ENCODE measurements around the gene RAPGEF4. TPM values are rescaled to one million over a fixed set of nuclear protein-coding genes. Genes with fewer than 3 reads are reported as not detected.

Gene RAPGEF4
- total and polyA plus RNA-seq, 9 of the 15 experiments (the other 6 are each of a cell fraction or from before 2014, with no cell fraction given) = 0.04 to 0.33 (median 0.13) TPM; not detected in 6

- no TSS peak for BruUV-seq (replicated peaks)
- no peaks in the 10 kb centered on the region for H4K20me1 ChIP-seq (replicated peaks; ENCODE audit: control insufficient read depth, insufficient read depth, low read length)
- H3K9ac ChIP-seq (ENCODE audit: insufficient read depth in 1 of 2, low read depth in 2 of 2, low read length in 2 of 2) = no peak overlapping the region
- no peaks in the 10 kb centered on the region for H3K9me1 ChIP-seq (ENCODE audit: control insufficient read depth, insufficient read depth, low read length)
- 0 out of 5 replicates have a peak, but pooled peaks cover 0 to 5% of the 10 kb centered on the region in 2 experiments for H3K27me3 ChIP-seq (ENCODE audit: control insufficient read depth in 2 of 2, insufficient read depth in 2 of 2, low read length in 2 of 2)
- no peak for FAIRE-seq
- H3K9me3 ChIP-seq (replicated peaks; ENCODE audit: control insufficient read depth, insufficient read depth, low read depth, low read length) = no peaks in the 10 kb centered on the region
- ChIA-PET POLR2A (interaction anchor here (0.9 kb wide), 1 partner anchor 18 kb away, joined by 3 read pairs; no protein-coding TSS in a partner anchor), CTCF (ENCODE audit: low intra/inter-chr PET ratio) (no interaction called here)
- no peak overlapping the region for H3K4me2 ChIP-seq (ENCODE audit: insufficient read depth, low read length)
- no peak for DNase-seq (ENCODE audit: extremely low read depth in 1 of 4, low spot score in 3 of 4)
- no peak for ATAC-seq
- H3K36me3 ChIP-seq (ENCODE audit: control insufficient read depth, insufficient read depth, low read length) = no peaks in the 10 kb centered on the region
- TF ChIP-seq RCOR1 (IDR thresholded peaks at IDR 0.05; ENCODE audit: borderline replicate concordance in 1 of 2, low read depth in 2 of 2, low read length in 2 of 2) (no peak), RAD51 (IDR thresholded peaks at IDR 0.05; ENCODE audit: borderline replicate concordance, low read depth) (no peak), FOSL1 (tag; conservative IDR thresholded peaks at IDR 0.05) (peak; percentile 63), BHLHE40 (IDR thresholded peaks at IDR 0.05; ENCODE audit: low read length) (peak; percentile 54)
- in situ Hi-C loops (cut with MboI) = no loop called here
- H3K4me3 ChIP-seq = no peak overlapping the region
- 0% methylated on average over 3 of the region's 3 CpGs for WGBS (ENCODE audit: insufficient coverage, low coverage, missing lambda C conversion rate)
- no peak overlapping the region for H3K27ac ChIP-seq (ENCODE audit: extremely low read depth, low read depth, low read length)
- H3K4me1 ChIP-seq (replicated peaks in 1 of 2; ENCODE audit: control insufficient read depth in 2 of 2, insufficient read depth in 2 of 2, low read length in 2 of 2) = no peaks in the 10 kb centered on the region
- intact Hi-C loops (cut with micrococcal nuclease) = no loop called here
- H2AFZ ChIP-seq (ENCODE audit: low read depth, low read length) = no peak overlapping the region
- no peaks in the 10 kb centered on the region for H3K79me2 ChIP-seq (ENCODE audit: control insufficient read depth, insufficient read depth, low read length)
These were observed 42.6 kb upstream of the RAPGEF4 start for GRCh38 chr2:172693037-172693436.

- in situ Hi-C loops (cut with MboI) (no loop called here), intact Hi-C loops (cut with micrococcal nuclease) (no loop called here)
- ChIA-PET POLR2A (no interaction called here), CTCF (ENCODE audit: low intra/inter-chr PET ratio) (no interaction called here)
- no TSS peak for BruUV-seq (replicated peaks)
- WGBS (ENCODE audit: insufficient coverage, low coverage, missing lambda C conversion rate) = under 1% methylated on average over 8 of the region's 8 CpGs
- Histone ChIP-seq H3K27me3 (ENCODE audit: control insufficient read depth in 2 of 2, insufficient read depth in 2 of 2, low read length in 2 of 2) (0 out of 5 replicates have a peak, but pooled peaks cover 0 to 5% of the 10 kb centered on the region in 2 experiments), H3K4me2 (ENCODE audit: insufficient read depth, low read length) (no peak overlapping the region), H3K4me3 (no peak overlapping the region), H3K9me1 (ENCODE audit: control insufficient read depth, insufficient read depth, low read length) (no peaks in the 10 kb centered on the region), H3K9ac (ENCODE audit: insufficient read depth in 1 of 2, low read depth in 2 of 2, low read length in 2 of 2) (no peak overlapping the region), H3K36me3 (ENCODE audit: control insufficient read depth, insufficient read depth, low read length) (no peaks in the 10 kb centered on the region), H3K27ac (ENCODE audit: extremely low read depth, low read depth, low read length) (no peak overlapping the region), H4K20me1 (replicated peaks; ENCODE audit: control insufficient read depth, insufficient read depth, low read length) (no peaks in the 10 kb centered on the region), H3K9me3 (replicated peaks; ENCODE audit: control insufficient read depth, insufficient read depth, low read depth, low read length) (no peaks in the 10 kb centered on the region), H3K79me2 (ENCODE audit: control insufficient read depth, insufficient read depth, low read length) (no peaks in the 10 kb centered on the region), H3K4me1 (replicated peaks in 1 of 2; ENCODE audit: control insufficient read depth in 2 of 2, insufficient read depth in 2 of 2, low read length in 2 of 2) (no peaks in the 10 kb centered on the region), H2AFZ (ENCODE audit: low read depth, low read length) (no peak overlapping the region)
- ATAC-seq = no peak
- DNase-seq (ENCODE audit: extremely low read depth in 1 of 4, low spot score in 3 of 4) = no peak
- FAIRE-seq = no peak
- TF ChIP-seq TSHZ1 (CRISPR knock-in tag; IDR thresholded peaks at IDR 0.05) (no peak), CSDE1 (IDR thresholded peaks at IDR 0.05) (no peak), SMARCA5 (IDR thresholded peaks at IDR 0.05) (no peak), ZBTB5 (IDR thresholded peaks at IDR 0.05) (no peak), FOXJ2 (tag; IDR thresholded peaks at IDR 0.05) (no peak)
These were observed 41.9 kb upstream of the RAPGEF4 start for GRCh38 chr2:172693529-172694455.

Data from K562 (cell line).